Small intestine (tissue), 7 donors: ENCODE data around the gene PIEZO2. TPM values are rescaled to one million over a fixed set of nuclear protein-coding genes. Genes with fewer than 3 reads are reported as not detected.
A peak's percentile ranks its signal among the peaks of the same experiment; 100 is the strongest.

ENCODE experiments used
- DNase-seq, 2 donors: peaks; one replicate each; pipeline versions ENCODE4 v3.0.0 to v3.0.0-alpha.2; 2013
- FAIRE-seq: peaks from 2 replicates; lab custom pipeline; 2012; peaks lifted over from hg19 to GRCh38; lab: Jason Lieb, UNC
- H3K27ac ChIP-seq, 3 donors: one replicate each; pipeline ENCODE4 v1.5.1; 2013; ENCODE audit warnings: low read length in 2 of 3, mild to moderate bottlenecking in 2 of 3, control low read depth in 1 of 3, inconsistent platforms in 1 of 3, low read depth in 1 of 3, moderate library complexity in 1 of 3
- H3K27me3 ChIP-seq, 3 donors: one replicate each; pipeline ENCODE4 v1.6.1; 2013; ENCODE audit warnings: low read length in 3 of 3, inconsistent platforms in 1 of 3; ENCODE audit not compliant: control insufficient read depth in 3 of 3, insufficient read depth in 3 of 3
- H3K36me3 ChIP-seq, 3 donors: one replicate each; pipeline ENCODE4 v1.6.1; 2013; ENCODE audit warnings: low read length in 3 of 3, inconsistent platforms in 1 of 3, low read depth in 1 of 3, mild to moderate bottlenecking in 1 of 3, moderate library complexity in 1 of 3; ENCODE audit not compliant: control insufficient read depth in 3 of 3, insufficient read depth in 2 of 3
- H3K4me1 ChIP-seq, 3 donors: one replicate each; pipeline ENCODE4 v1.6.1; 2013; ENCODE audit warnings: low read length in 2 of 3, inconsistent platforms in 1 of 3, low read depth in 1 of 3, mild to moderate bottlenecking in 1 of 3, moderate library complexity in 1 of 3; ENCODE audit not compliant: control insufficient read depth in 3 of 3, insufficient read depth in 2 of 3
- H3K4me3 ChIP-seq, 3 donors: one replicate each; pipeline ENCODE4 v1.5.1; 2013; ENCODE audit warnings: low read length in 3 of 3, control low read depth in 1 of 3, inconsistent platforms in 1 of 3, low read depth in 1 of 3, mild to moderate bottlenecking in 1 of 3, moderate library complexity in 1 of 3
- H3K9me3 ChIP-seq, 2 donors: one replicate each; pipeline ENCODE4 v1.6.1; 2013; ENCODE audit warnings: low read depth in 1 of 2, low read length in 1 of 2; ENCODE audit not compliant: control insufficient read depth in 2 of 2, insufficient read depth in 1 of 2
- WGBS, 3 donors: extraction: QIAGEN DNeasy Blood & Tissue Kit; methylation state at CpG; one replicate each; pipeline ENCODE4 v1.1.7; 2013; 5-methylcytosine and 5-hydroxymethylcytosine counted together
- polyA plus RNA-seq, 4 donors: library from polyadenylated mRNA; stranded (reverse) in 3 of 4; unstranded in 1 of 4; fragments of 200-250 nt in 3 of 4; fragments of 120-200 nt in 1 of 4; gene quantifications; one replicate each; pipeline versions ENCODE4 v1.2.1 to v1.2.3, GENCODE V29; 2013
- donor health status: healthy with polysubstance abuse.
- donor health status: control.
- donor health status: control.
- donor health status: Bipolar disorder and iron deficiency.
- donor health status: healthy.

PIEZO2 gene
- polyA plus RNA-seq, 4 donors: 0.81 to 30.2 (median 1.8) TPM; not detected in 1

GRCh38 chr18:11113937-11114336 lies 35.4 kb downstream of the PIEZO2 start:
- WGBS, 3 donors: 75 to 80% (median 75%) methylated on average over 2 of the region's 2 CpGs
- Histone ChIP-seq H3K36me3 (peaks cover 0 to 3% (median 0%) of the 10 kb centered on the region in 3 donors), H3K4me3 (no peak overlapping the region), H3K27me3 (no peaks in the 10 kb centered on the region), H3K9me3 (no peaks in the 10 kb centered on the region), H3K27ac (no peak overlapping the region), H3K4me1 (no peaks in the 10 kb centered on the region)
- no peak for DNase-seq
- FAIRE-seq: no peak

GRCh38 chr18:11113046-11113548 lies 36.3 kb downstream of the PIEZO2 start:
- Histone ChIP-seq H3K4me1 (no peaks in the 10 kb centered on the region), H3K4me3 (no peak overlapping the region), H3K36me3 (peaks cover 0 to 3% (median 0%) of the 10 kb centered on the region in 3 donors), H3K9me3 (no peaks in the 10 kb centered on the region), H3K27ac (no peak overlapping the region), H3K27me3 (no peaks in the 10 kb centered on the region)
- 88 to 91% (median 90%) methylated on average over 4 of the region's 4 CpGs for WGBS, 3 donors
- DNase-seq: no peak
- no peak for FAIRE-seq

- Histone ChIP-seq H3K27me3 (no peaks in the 10 kb centered on the region), H3K36me3 (peaks cover 0 to 3% (median 0%) of the 10 kb centered on the region in 3 donors), H3K9me3 (no peaks in the 10 kb centered on the region), H3K4me1 (no peaks in the 10 kb centered on the region), H3K4me3 (no peak overlapping the region), H3K27ac (no peak overlapping the region)
- DNase-seq (no peak), FAIRE-seq (no peak)
- WGBS, 3 donors: 84 to 94% (median 87%) methylated on average over 3 of the region's 3 CpGs
These were observed 37.1 kb downstream of the PIEZO2 start for GRCh38 chr18:11112286-11112685.

GRCh38 chr18:11110509-11110908 lies 38.9 kb downstream of the PIEZO2 start:
- DNase-seq (no peak), FAIRE-seq (no peak)
- H3K27me3 ChIP-seq: no peaks in the 10 kb centered on the region
- H3K9me3 ChIP-seq: no peaks in the 10 kb centered on the region
- WGBS, 3 donors: 86 to 95% (median 87%) methylated on average over 16 of the region's 16 CpGs
- H3K4me3 ChIP-seq: no peak overlapping the region
- peaks cover 0 to 3% (median 0%) of the 10 kb centered on the region in 3 donors for H3K36me3 ChIP-seq
- no peak overlapping the region for H3K27ac ChIP-seq
- H3K4me1 ChIP-seq: no peaks in the 10 kb centered on the region

GRCh38 chr18:11108947-11109346 lies 40.4 kb downstream of the PIEZO2 start:
- peaks cover 0 to 3% (median 0%) of the 10 kb centered on the region in 3 donors for H3K36me3 ChIP-seq
- H3K9me3 ChIP-seq: no peaks in the 10 kb centered on the region
- FAIRE-seq (no peak), DNase-seq (no peak)
- H3K4me3 ChIP-seq: no peak overlapping the region
- H3K27ac ChIP-seq: no peak overlapping the region
- H3K27me3 ChIP-seq: no peaks in the 10 kb centered on the region
- 18 to 39% (median 19%) methylated on average over 3 of the region's 3 CpGs for WGBS, 3 donors
- H3K4me1 ChIP-seq: no peaks in the 10 kb centered on the region

- DNase-seq: no peak
- H3K9me3 ChIP-seq: no peaks in the 10 kb centered on the region
- no peaks in the 10 kb centered on the region for H3K27me3 ChIP-seq
- no peak for FAIRE-seq
- no peak overlapping the region for H3K4me3 ChIP-seq
- H3K27ac ChIP-seq: no peak overlapping the region
- no peaks in the 10 kb centered on the region for H3K4me1 ChIP-seq
- WGBS, 3 donors: 66 to 72% (median 69%) methylated on average over 6 of the region's 6 CpGs
- H3K36me3 ChIP-seq: peaks cover 0 to 3% (median 0%) of the 10 kb centered on the region in 3 donors
These were observed 42.5 kb downstream of the PIEZO2 start for GRCh38 chr18:11106894-11107293.

- H3K27me3 ChIP-seq: no peaks in the 10 kb centered on the region
- no peaks in the 10 kb centered on the region for H3K4me1 ChIP-seq
- FAIRE-seq (no peak), DNase-seq (no peak)
- H3K27ac ChIP-seq: no peak overlapping the region
- H3K4me3 ChIP-seq: no peak overlapping the region
- no peaks in the 10 kb centered on the region for H3K36me3 ChIP-seq
- 33 to 69% (median 45%) methylated on average over 6 of the region's 6 CpGs for WGBS, 3 donors
- H3K9me3 ChIP-seq: no peaks in the 10 kb centered on the region
These were observed 43.9 kb downstream of the PIEZO2 start for GRCh38 chr18:11105463-11105862.

GRCh38 chr18:11104307-11104706 lies 45.1 kb downstream of the PIEZO2 start:
- DNase-seq: peak in 1 of 2 donors; percentile 53
- Histone ChIP-seq H3K9me3 (no peaks in the 10 kb centered on the region), H3K27ac (no peak overlapping the region), H3K27me3 (no peaks in the 10 kb centered on the region), H3K36me3 (no peaks in the 10 kb centered on the region), H3K4me3 (no peak overlapping the region), H3K4me1 (no peaks in the 10 kb centered on the region)
- WGBS, 3 donors: 12 to 62% (median 34%) methylated on average over 5 of the region's 5 CpGs
- no peak for FAIRE-seq
